OCI-LY1 (cell line): Measurements from ENCODE around the gene CCL17.

ENCODE experiments used
- H2AFZ ChIP-seq: fragments of 200-600 bp; sonication (generic), shearing (Covaris generic); 2 replicates; pipeline ENCODE4 v1.6.0; 2014; ENCODE audit warnings: antibody characterized with exemption, mild to moderate bottlenecking, low read length
- H3F3A ChIP-seq: fragments of 200-600 bp; sonication (generic), shearing (Covaris generic); 2 replicates; pipeline ENCODE4 v1.6.0; 2014; ENCODE audit warnings: mild to moderate bottlenecking, antibody characterized with exemption, low read length, moderate library complexity; ENCODE audit not compliant: insufficient read depth
- H3K27ac ChIP-seq: fragments of 200-600 bp; sonication (generic); 2 replicates; pipeline ENCODE4 v1.5.1; 2014; ENCODE audit warnings: low read length, mixed run types, mild to moderate bottlenecking, low read depth; ENCODE audit not compliant: poor library complexity, severe bottlenecking
- H3K27me3 ChIP-seq: fragments of 200-600 bp; sonication (generic); 2 replicates; pipeline ENCODE4 v1.6.0; 2014; ENCODE audit warnings: antibody characterized with exemption, mild to moderate bottlenecking, low read length, moderate library complexity; ENCODE audit not compliant: insufficient read depth
- H3K36me3 ChIP-seq: fragments of 200-600 bp; sonication (generic); 2 replicates; pipeline ENCODE4 v1.6.1; 2014; ENCODE audit warnings: mild to moderate bottlenecking, antibody characterized with exemption, low read length, moderate library complexity, mixed read lengths; ENCODE audit not compliant: insufficient read depth
- H3K4me1 ChIP-seq: fragments of 200-600 bp; sonication (generic); 2 replicates; pipeline ENCODE4 v1.5.1; 2014; ENCODE audit warnings: mild to moderate bottlenecking, low read length, moderate library complexity; ENCODE audit not compliant: insufficient read depth, severe bottlenecking
- H3K4me2 ChIP-seq: fragments of 200-600 bp; sonication (generic), shearing (Covaris generic); 2 replicates; pipeline ENCODE4 v1.6.1; 2014; ENCODE audit warnings: low read length
- H3K4me3 ChIP-seq: fragments of 200-600 bp; sonication (generic); 2 replicates; pipeline ENCODE4 v1.5.1; 2014; ENCODE audit warnings: low read length, low read depth, mild to moderate bottlenecking, mixed read lengths; ENCODE audit not compliant: poor library complexity, severe bottlenecking
- H3K79me2 ChIP-seq: fragments of 200-600 bp; shearing (Covaris generic); 2 replicates; pipeline ENCODE4 v1.6.1; 2016; ENCODE audit warnings: mixed run types, low read length, mixed read lengths; ENCODE audit not compliant: insufficient read depth
- H3K9ac ChIP-seq: fragments of 200-600 bp; sonication (generic), shearing (Covaris generic); 2 replicates; pipeline ENCODE4 v1.6.1; 2014; ENCODE audit warnings: mild to moderate bottlenecking, low read length, mixed read lengths
- H3K9me2 ChIP-seq: fragments of 200-600 bp; sonication (generic), shearing (Covaris generic); 2 replicates; pipeline ENCODE4 v1.6.1; 2014; ENCODE audit warnings: low read depth, mild to moderate bottlenecking, low read length, mixed read lengths
- H3K9me3 ChIP-seq: fragments of 200-600 bp; shearing (Covaris generic); 2 replicates; pipeline ENCODE4 v1.6.1; 2014; ENCODE audit warnings: low read length, mixed read lengths
- H4K20me1 ChIP-seq: fragments of 200-600 bp; sonication (generic), shearing (Covaris generic); 2 replicates; pipeline ENCODE4 v1.6.0; 2016; ENCODE audit warnings: mild to moderate bottlenecking, low read length; ENCODE audit not compliant: insufficient read depth
- CTCF ChIP-seq: fragments of 200-600 bp; sonication (generic), shearing (Covaris generic); IDR thresholded peaks from 2 replicates; pipeline ENCODE4 v1.5.1; 2017; ENCODE audit warnings: mild to moderate bottlenecking, antibody characterized with exemption, low read length, moderate library complexity, mixed read lengths
- EZH2 ChIP-seq: fragments of 200-600 bp; sonication (generic), shearing (Covaris generic); IDR thresholded peaks from 2 replicates; pipeline ENCODE4 v1.8.0; 2017; ENCODE audit warnings: borderline replicate concordance, mixed run types, mild to moderate bottlenecking, antibody characterized with exemption, low read length, moderate library complexity, mixed read lengths

Gene CCL17

GRCh38 chr16:57419506-57419905, 14.9 kb downstream of the CCL17 start:
- H2AFZ ChIP-seq, result no peak overlapping the region
- no peaks in the 10 kb centered on the region for H3K36me3 ChIP-seq
- no peak overlapping the region for H3K4me3 ChIP-seq
- H3K9me2 ChIP-seq, result no peaks in the 10 kb centered on the region
- no peaks in the 10 kb centered on the region for H3K79me2 ChIP-seq
- H3K27ac ChIP-seq, result no peak overlapping the region
- no peaks in the 10 kb centered on the region for H3K27me3 ChIP-seq
- no peak overlapping the region for H3K9ac ChIP-seq
- H3F3A ChIP-seq, result no peaks in the 10 kb centered on the region
- no peak for TF ChIP-seq EZH2
- TF ChIP-seq CTCF, result no peak
- H3K9me3 ChIP-seq, result no peaks in the 10 kb centered on the region
- H3K4me1 ChIP-seq, result peaks cover 16% of the 10 kb centered on the region
- no peaks in the 10 kb centered on the region for H4K20me1 ChIP-seq
- H3K4me2 ChIP-seq, result no peak overlapping the region

- Histone ChIP-seq H3K36me3 (peaks cover 9% of the 10 kb centered on the region), H3K9me3 (no peaks in the 10 kb centered on the region), H3K4me1 (peaks cover 8% of the 10 kb centered on the region), H3K9me2 (no peaks in the 10 kb centered on the region), H3K4me3 (no peak overlapping the region), H2AFZ (no peak overlapping the region), H3K27me3 (no peaks in the 10 kb centered on the region), H3K4me2 (no peak overlapping the region), H3K9ac (no peak overlapping the region), H3K27ac (no peak overlapping the region), H3K79me2 (no peaks in the 10 kb centered on the region), H4K20me1 (no peaks in the 10 kb centered on the region), H3F3A (no peaks in the 10 kb centered on the region)
- TF ChIP-seq CTCF (peak; percentile 55), EZH2 (no peak)
These were observed 17.7 kb downstream of the CCL17 start for GRCh38 chr16:57422026-57422944.

GRCh38 chr16:57423152-57423551, 18.6 kb downstream of the CCL17 start:
- Histone ChIP-seq H3K4me2 (no peak overlapping the region), H4K20me1 (no peaks in the 10 kb centered on the region), H2AFZ (no peak overlapping the region), H3K9ac (no peak overlapping the region), H3K36me3 (peaks cover 18% of the 10 kb centered on the region), H3K27ac (no peak overlapping the region), H3K4me3 (no peak overlapping the region), H3K9me3 (no peaks in the 10 kb centered on the region), H3K9me2 (no peaks in the 10 kb centered on the region), H3F3A (no peaks in the 10 kb centered on the region), H3K79me2 (no peaks in the 10 kb centered on the region), H3K4me1 (peaks cover 8% of the 10 kb centered on the region), H3K27me3 (no peaks in the 10 kb centered on the region)
- TF ChIP-seq EZH2, result no peak
